Measurements from ENCODE around the gene CCDC187.

The CCDC187 gene

DNA sequence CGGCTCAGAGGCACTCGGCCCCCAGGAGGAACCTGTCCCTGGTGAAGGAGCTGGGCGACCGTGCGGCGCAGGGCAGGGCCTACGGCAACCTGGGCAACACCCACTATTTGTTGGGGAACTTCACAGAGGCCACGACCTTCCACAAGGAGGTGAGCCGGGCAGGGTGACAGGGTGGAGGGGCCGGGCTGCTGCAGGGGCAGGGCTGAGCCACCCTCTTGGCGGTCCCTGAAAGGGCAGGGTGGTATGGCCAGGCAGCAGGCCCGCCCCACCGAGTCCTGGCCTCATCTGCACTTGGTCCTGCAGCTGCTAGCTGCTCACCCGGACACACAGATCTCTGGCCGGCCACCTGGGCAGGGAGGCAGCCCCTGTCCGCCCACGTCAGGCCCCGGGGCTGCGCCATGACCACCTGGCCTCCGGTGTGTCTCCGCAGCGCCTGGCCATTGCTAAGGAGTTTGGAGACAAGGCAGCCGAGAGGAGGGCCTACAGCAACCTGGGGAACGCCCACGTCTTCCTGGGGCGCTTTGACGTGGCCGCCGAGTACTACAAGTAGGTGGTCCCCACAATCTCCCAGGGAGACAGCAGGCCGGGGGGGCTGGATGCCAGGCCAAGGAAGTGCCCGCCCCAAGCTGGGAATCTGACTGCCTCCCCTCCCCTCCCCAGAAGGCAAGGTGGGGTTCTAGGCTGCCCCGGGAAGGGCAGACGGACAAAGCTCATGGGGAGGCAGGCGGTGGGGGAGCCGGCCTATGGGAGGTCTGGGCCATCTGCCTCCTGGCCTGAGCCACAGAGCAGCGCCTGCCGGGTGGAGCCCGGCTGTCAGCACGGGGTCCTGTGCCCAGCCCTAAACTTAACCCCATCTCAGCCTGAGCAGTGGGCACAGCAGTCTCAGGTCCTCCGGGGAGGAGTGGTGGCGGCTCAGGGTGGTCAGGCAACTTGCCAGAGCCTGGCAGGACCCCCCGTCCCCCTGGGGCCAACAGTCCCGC lies 33.8 kb upstream of the CCDC187 start:
- no peak overlapping the region for H3K4me2 ChIP-seq

GRCh38 chr9:136336881-136337280 lies 33.0 kb upstream of the CCDC187 start:
- Histone ChIP-seq H3K4me3 (IDR thresholded peaks at IDR 0.05; ENCODE audit: insufficient read depth, low read depth, low read length) (no peak overlapping the region), H3K36me3 (ENCODE audit: insufficient read depth) (no peaks in the 10 kb centered on the region), H3K4me1 (ENCODE audit: low read depth, poor library complexity, severe bottlenecking) (peaks cover 5% of the 10 kb centered on the region), H3K79me2 (ENCODE audit: insufficient read depth, low read depth) (no peaks in the 10 kb centered on the region), H3K27ac (no peak overlapping the region), H3K4me2 (no peak overlapping the region), H4K20me1 (ENCODE audit: insufficient read depth) (no peaks in the 10 kb centered on the region), H2AFZ (ENCODE audit: low read depth) (no peak overlapping the region), H3K9ac (no peak overlapping the region), H3K27me3 (ENCODE audit: insufficient read depth, low read depth) (peaks cover 81% of the 10 kb centered on the region)
- no peak for TF ChIP-seq CTCF (conservative IDR thresholded peaks at IDR 0.05; ENCODE audit: low read depth, low read length)

More for the DNA sequence above, 33.8 kb upstream of the CCDC187 start:
- H3K36me3 ChIP-seq (ENCODE audit: insufficient read depth), result no peaks in the 10 kb centered on the region
- H3K79me2 ChIP-seq (ENCODE audit: insufficient read depth, low read depth), result no peaks in the 10 kb centered on the region
- H3K4me1 ChIP-seq (ENCODE audit: low read depth, poor library complexity, severe bottlenecking), result peaks cover 5% of the 10 kb centered on the region
- TF ChIP-seq CTCF (conservative IDR thresholded peaks at IDR 0.05; ENCODE audit: low read depth, low read length), result no peak
- peaks cover 80% of the 10 kb centered on the region for H3K27me3 ChIP-seq (ENCODE audit: insufficient read depth, low read depth)
- H3K4me3 ChIP-seq (IDR thresholded peaks at IDR 0.05; ENCODE audit: insufficient read depth, low read depth, low read length), result no peak overlapping the region
- no peak overlapping the region for H3K9ac ChIP-seq
- H4K20me1 ChIP-seq (ENCODE audit: insufficient read depth), result no peaks in the 10 kb centered on the region
- no peak overlapping the region for H2AFZ ChIP-seq (ENCODE audit: low read depth)
- no peak overlapping the region for H3K27ac ChIP-seq

- TF ChIP-seq CTCF (conservative IDR thresholded peaks at IDR 0.05; ENCODE audit: low read depth, low read length), result no peak
- no peaks in the 10 kb centered on the region for H3K36me3 ChIP-seq (ENCODE audit: insufficient read depth)
Measured at GRCh38 chr9:136336156-136336870, 32.4 kb upstream of the CCDC187 start.

DNA sequence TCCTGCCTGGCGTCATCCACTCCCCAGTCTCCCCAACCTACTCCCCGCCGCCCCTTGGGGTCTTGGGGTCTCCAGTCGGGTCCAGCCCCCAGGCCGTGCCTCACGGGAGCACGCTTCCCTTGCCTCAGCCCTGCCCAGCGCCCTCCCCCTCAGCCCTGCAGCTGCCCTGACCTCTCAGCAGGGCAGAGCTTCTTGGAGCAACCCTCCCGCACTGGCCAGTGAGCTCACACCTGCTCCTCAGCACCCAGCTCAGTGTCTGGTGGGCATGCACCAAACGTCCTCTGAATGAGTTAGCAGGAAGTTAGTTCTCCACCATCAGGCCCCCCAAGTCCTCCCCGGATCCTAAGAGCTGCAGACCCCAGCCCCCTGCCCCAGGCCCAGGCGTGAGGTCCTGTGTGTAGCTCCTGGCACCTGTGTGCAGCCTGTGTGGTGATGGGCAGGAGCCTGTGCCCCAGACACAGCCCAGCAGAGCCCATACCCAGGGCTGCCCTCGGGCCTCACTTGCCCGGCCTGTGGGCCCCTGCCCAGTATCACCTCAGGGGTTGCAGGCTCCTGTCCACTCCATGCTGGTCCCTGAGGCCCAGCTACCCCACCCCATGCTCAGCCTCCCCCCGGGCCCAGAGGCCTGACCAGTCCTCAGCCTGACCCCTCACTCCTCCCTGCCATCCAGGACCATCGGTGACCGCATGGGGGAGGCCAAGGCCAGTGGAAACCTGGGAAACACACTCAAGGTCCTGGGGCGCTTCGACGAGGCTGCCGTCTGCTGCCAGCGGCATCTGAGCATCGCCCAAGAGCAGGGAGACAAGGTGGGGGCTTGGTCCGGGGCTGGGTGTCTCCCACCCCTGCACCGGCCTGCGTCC lies 31.6 kb upstream of the CCDC187 start:
- H3K79me2 ChIP-seq (ENCODE audit: insufficient read depth, low read depth), result no peaks in the 10 kb centered on the region
- no peak overlapping the region for H3K27ac ChIP-seq
- H3K9ac ChIP-seq, result no peak overlapping the region
- no peaks in the 10 kb centered on the region for H3K36me3 ChIP-seq (ENCODE audit: insufficient read depth)
- no peak overlapping the region for H2AFZ ChIP-seq (ENCODE audit: low read depth)
- H3K4me3 ChIP-seq (IDR thresholded peaks at IDR 0.05; ENCODE audit: insufficient read depth, low read depth, low read length), result no peak overlapping the region
- no peaks in the 10 kb centered on the region for H4K20me1 ChIP-seq (ENCODE audit: insufficient read depth)
- TF ChIP-seq CTCF (conservative IDR thresholded peaks at IDR 0.05; ENCODE audit: low read depth, low read length), result no peak
- peaks cover 7% of the 10 kb centered on the region for H3K4me1 ChIP-seq (ENCODE audit: low read depth, poor library complexity, severe bottlenecking)
- peaks cover 89% of the 10 kb centered on the region for H3K27me3 ChIP-seq (ENCODE audit: insufficient read depth, low read depth)
- no peak overlapping the region for H3K4me2 ChIP-seq

More at GRCh38 chr9:136336156-136336870, 32.4 kb upstream of the CCDC187 start:
- Histone ChIP-seq H3K4me3 (IDR thresholded peaks at IDR 0.05; ENCODE audit: insufficient read depth, low read depth, low read length) (no peak overlapping the region), H3K27me3 (ENCODE audit: insufficient read depth, low read depth) (peaks cover 81% of the 10 kb centered on the region), H3K27ac (no peak overlapping the region), H2AFZ (ENCODE audit: low read depth) (no peak overlapping the region), H4K20me1 (ENCODE audit: insufficient read depth) (no peaks in the 10 kb centered on the region), H3K4me2 (no peak overlapping the region), H3K79me2 (ENCODE audit: insufficient read depth, low read depth) (no peaks in the 10 kb centered on the region), H3K4me1 (ENCODE audit: low read depth, poor library complexity, severe bottlenecking) (peaks cover 7% of the 10 kb centered on the region), H3K9ac (no peak overlapping the region)
